GM19468 (cell line): ENCODE data around the gene PHF5A.
A peak's percentile ranks its signal among the peaks of the same experiment; 100 is the strongest.

Experiments
- ATAC-seq: cut with Tn5 transposase; IDR thresholded peaks from one replicate; pipeline ENCODE4 v1.9.1; 2021; ENCODE audit warnings: mild to moderate bottlenecking, moderate library complexity, moderate number of reproducible peaks; ENCODE audit not compliant: unreplicated experiment; ENCODE audit errors: extremely low read depth

The PHF5A gene, protein sequence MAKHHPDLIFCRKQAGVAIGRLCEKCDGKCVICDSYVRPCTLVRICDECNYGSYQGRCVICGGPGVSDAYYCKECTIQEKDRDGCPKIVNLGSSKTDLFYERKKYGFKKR

DNA sequence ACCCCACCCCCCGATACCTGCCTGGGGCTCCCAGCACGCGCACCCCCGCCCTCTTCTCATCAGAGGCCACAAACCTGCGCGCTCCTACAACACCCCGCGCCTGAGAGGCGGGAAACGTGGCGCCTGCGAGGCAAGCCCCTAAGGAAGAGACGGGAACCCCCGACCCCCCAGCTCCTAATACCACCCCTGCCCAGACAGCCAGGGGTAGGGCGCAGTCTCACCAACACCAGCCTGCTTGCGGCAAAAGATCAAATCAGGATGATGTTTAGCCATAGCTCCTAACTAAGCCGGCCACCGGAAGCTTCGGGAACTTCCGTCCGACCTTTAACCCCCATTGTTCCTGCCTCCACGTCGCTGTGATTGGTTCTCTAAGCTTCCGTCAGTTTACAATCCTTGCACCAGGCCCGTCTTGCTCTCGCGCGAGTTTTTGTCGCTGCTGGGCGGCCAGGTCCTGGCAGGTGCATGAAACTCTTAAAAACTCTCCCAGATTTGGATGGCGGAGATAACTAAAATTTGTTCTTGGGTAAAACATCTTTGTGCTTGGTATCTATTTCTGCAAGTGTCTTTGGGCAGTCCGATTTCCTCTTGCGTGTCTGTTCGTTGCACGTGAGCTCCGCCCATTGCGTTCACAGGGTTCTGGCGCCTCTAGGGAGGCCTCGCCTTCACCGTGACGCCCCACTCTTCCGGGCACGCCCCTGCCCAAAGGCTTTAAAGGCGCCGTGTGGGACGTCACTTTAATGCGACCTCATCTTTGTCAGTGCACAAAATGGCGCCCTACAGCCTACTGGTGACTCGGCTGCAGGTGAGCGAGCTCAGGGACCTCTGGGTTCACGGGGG, at the start of gene PHF5A, which contains the start of gene ACO2:
PHF5A (minus strand) TSS at position 312 of the 837 bp plus-strand sequence; CDS start at position 273, 39 bp downstream.
ACO2 (plus strand) TSS at position 737 of the 837 bp plus-strand sequence; CDS start at position 767, 30 bp downstream.
- peak; percentile 58 for ATAC-seq

DNA sequence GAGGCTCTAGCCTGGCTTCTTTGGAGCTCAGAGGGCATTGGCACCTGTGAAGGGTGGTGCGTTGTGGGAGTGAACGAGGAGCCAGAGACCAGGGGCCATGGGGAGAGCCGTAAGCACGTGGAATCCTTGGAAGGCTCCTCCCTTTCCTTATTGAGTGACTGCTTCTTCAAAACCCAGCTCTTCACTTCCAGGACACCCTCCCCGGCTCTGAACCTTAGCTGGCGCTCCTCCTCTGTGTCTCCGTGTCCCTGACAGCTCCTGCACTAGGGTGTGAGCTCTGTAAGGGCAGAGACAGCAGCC, 49.5 kb upstream of the PHF5A start:
- ATAC-seq = no peak

DNA sequence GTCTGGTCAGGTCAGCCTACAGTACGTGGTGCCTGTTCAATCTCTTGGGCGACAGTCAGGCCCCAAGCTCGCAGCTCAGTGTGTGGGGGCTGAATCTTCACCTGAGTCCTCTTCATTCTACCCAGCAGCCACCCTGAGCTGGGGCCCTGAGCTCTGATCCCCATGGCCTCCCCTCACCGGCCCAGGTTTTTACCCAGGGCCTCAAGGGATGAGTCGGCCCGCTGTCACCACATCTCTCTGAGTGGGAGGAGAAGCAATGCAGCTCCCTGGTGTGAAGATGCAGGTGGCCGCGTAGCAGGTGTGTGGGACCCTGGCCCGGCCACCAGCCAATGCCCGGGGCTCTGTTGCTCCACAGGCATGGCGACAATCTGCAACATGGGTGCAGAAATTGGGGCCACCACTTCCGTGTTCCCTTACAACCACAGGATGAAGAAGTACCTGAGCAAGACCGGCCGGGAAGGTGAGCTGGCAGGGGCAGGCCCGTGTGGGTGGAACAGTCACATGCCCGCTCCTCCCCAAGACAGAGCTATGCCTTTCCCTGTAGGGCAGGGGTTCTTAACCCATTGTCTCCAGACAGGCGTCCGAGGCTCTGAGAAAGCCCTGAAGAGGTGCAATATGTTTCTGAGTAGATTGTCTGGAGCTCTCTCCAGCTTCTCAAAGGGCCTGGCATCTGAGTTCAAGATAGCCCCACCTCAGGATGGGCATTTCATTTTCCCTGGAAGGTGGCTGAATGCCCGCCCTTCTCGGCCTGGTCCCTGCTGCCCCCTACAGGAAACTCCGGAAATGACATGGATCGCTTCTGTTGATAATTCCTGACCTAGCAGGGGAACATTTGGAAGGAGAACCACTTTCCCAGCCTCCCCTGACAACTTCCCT, 48.9 kb upstream of the PHF5A start:
- ATAC-seq = no peak

DNA sequence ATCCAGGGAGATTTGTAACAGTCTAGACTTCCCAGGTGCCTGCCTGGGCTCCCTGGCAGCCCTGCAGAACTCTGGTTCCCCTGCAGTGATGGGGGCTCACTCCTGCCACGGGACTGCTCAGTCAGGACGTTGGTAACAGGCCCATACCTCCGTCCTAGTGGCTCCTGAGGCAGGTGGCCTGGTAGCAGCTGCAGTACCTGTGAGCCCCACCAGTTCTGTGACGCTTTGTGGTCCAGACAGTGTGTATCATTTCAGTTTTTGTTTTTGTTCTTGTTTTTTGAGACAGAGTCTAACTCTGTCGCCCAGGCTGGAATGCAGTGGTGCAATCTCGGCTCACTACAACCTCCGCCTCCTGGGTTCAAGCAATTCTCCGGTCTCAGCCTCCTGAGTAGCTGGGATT, 48.0 kb upstream of the PHF5A start:
- no peak for ATAC-seq

DNA sequence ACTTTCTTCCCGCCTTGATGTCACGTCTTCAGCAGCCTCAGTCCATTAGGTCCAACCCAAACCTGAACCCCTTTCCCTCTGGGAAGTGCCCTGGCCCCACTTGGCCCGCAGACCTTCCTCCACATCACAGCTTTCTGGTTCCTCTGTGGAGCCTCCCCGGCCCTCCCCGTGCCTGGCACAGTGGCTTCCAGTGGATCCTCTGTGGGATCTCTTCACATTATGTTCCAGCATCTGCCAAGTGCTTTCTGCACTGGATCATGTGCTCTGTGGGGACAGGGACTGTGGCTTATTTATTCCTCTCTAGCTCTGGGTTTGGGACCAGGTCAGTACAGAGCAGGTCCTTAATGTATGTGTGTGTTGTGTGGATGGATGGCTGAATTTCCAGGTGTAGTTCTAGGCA, 44.9 kb upstream of the PHF5A start:
- no peak for ATAC-seq

DNA sequence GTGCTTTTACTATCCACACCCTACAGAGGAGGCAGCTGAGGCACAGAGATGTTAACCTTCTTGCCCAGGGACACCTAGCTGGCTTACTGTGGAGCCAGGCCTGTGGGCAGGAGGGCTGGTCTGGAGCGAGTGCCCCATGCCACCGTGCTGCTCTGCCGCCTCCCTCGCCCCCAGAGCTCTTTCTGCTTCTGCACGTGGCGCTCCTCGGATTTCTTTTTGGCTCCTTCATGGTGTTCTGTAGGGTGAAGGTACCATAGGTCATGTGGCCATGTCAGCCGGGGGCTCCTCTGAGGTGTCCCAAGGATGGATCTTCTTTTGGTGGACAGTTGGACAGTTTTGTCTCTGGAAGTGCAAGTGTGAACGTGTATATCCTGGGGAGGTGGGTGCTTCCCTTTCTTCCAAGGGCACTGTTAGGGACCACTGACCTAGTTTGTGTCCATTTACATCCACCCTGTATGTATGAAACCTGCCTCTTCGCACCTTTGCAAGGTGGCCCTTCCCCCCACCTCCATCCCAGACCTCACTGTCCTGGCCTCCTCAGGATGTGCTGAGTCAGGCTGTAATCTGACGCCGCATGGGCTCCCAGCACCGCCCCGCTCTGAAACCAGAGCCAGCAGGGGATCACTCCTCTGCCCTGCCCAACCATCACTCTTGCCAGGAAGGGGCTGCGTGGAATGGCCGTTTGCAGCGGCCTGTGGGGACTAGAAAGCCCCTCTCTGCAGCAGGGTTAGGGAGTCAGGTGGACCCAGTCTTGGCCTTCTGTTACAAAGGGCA, 44.1 kb upstream of the PHF5A start:
- no peak for ATAC-seq

DNA sequence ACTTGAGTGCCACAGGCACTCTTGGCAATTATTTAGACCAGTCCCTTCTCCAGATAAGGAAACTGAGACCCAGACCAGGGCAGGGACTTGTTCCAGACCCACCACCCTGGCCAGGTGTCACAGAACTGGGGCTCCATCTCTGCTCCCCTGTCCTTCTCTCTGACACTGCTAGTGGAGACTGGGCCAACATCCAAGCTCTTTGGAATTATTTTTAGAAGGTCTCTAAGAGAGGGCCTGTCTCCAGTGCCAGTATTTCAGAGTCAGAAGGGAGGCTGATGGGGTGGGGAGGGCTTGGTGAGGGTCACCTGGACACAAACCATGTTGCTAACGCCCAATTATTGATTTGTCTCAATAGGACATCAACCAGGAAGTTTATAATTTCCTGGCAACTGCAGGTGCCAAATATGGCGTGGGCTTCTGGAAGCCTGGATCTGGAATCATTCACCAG, 43.1 kb upstream of the PHF5A start:
- ATAC-seq = no peak

DNA sequence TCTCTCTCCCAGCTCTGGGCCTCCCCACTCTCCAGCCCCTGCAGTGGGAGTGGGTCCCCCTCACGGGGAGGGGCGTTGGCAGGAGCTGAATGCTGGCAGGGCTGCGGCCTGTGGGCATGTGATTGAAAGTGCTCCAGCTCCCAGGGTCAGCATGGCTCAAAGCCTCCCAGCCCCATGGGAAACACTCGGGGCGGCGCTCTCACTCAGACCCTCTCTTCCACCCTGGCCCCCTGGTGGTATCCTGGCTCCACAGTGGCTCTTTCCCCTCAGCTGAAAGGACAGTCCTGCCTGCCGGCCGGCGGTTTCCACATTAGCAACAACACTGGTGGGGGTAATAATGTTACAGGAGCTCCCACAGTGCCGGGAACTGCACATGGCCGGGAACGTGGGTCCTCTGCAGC, 40.3 kb upstream of the PHF5A start:
- ATAC-seq = no peak

DNA sequence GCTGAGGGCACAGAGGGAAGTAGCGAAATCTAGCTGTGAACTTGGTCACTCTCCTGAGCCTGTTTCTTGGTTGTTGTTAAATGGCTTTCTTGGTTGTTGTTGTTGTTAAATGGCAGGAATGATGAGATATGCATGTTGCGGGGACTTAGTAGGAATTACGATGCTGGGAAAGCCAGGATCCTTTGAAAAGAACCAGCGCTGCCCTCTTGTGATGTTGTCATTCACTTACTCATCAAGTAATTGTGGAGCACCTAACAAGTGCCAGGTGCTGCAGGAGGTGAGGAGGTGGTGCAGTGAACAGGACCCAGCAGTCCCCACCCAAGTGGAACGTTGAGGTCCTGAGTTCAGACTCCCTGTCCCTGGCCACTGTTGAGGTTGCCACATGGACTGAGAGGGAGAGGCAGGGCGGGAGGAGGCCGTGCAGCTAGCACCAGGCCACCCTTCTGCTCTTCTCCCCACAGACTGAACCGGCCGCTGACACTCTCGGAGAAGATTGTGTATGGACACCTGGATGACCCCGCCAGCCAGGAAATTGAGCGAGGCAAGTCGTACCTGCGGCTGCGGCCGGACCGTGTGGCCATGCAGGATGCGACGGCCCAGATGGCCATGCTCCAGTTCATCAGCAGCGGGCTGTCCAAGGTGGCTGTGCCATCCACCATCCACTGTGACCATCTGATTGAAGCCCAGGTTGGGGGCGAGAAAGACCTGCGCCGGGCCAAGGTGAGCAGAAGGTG, 39.0 kb upstream of the PHF5A start:
- no peak for ATAC-seq

DNA sequence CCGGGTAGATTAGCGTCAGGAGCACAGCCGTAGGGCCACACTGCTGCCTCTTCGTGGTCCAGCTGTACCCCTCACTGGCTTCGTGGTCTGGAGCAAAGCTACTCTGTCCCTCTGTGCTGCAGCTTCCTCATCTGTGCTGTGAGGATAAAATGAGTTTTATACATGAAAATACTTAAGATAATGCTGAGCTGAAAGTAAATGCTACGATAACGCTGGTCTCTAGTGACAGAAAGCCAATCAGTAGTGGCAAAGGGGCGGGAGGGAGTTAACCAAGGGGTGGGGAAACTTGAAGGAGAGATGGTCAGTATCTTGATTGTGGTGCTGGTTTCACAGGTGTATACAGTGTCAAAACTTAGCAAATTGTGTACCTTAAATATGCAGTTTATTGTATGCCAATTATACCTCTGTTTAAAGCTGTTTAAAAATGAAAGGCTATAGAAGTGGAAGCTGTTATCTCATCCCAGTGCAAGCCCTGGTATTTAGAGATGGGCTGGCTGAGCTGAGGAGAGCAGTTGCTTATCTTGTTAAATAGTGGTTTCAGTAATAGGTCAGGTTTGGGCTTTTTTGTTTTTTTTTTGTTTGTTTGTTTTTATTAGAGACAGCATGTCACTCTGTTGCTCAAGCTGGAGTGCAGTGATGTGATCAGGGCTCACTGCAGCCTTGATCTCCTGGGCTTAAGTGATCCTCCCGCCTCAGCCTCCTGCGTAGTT, 37.2 kb upstream of the PHF5A start:
- no peak for ATAC-seq

DNA sequence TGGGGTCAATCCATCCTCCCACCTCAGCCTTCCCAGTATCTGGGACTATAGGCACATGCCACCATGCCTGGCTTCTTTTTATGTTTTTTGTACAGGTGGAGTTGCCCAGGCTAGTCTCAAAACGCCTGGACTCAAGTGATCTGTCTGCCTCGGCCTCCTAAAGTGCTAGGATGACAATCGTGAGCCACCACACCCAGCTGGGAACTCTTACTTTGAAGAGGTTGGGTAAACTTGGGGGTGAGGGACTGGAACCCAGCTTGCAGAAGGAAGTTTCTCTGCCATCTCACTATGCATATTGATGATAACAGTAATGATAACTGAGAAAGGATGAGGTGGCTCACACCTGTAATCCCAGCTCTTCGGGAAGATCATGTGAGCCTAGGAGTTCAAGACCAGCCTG, 36.3 kb upstream of the PHF5A start:
- ATAC-seq = no peak

DNA sequence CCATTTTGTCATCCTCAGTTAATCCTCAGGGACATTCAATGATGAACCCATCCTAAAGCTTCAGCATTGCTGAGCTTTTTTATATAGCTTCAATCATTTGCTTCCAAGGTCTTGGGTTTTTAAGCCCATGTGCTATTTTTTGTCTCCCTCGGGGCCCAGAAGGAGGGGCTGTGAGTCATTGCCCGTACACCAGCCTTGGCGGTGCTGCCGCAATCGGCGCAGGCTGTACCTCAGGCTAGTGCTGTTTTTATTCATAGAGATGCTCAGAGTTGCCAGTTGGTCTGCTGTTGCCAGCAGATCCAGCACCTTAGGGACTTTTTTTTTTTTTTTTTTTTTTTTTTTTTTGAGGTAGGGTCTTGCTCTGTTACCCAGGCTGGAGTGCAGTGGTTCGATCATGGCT, 35.9 kb upstream of the PHF5A start:
- ATAC-seq = no peak

DNA sequence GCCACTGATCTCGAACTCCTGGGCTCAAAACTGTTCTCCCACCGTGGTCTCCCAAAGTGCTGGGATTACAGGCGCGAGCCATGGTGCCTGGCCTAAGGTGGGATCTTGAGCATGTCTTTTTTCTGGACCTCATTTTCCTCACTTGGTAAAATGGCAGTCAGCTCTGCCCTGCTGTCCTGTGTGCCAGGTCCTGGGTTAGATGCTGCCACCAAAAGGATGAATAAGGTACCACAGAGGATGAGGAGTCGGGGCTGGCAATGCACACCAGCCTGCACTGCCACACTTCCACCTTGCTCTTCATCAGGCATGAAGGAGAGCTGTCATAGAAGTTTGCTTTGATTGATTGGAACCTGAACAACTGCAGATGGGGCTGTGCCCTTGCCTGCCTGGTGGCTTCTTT, 32.7 kb upstream of the PHF5A start:
- ATAC-seq = no peak

DNA sequence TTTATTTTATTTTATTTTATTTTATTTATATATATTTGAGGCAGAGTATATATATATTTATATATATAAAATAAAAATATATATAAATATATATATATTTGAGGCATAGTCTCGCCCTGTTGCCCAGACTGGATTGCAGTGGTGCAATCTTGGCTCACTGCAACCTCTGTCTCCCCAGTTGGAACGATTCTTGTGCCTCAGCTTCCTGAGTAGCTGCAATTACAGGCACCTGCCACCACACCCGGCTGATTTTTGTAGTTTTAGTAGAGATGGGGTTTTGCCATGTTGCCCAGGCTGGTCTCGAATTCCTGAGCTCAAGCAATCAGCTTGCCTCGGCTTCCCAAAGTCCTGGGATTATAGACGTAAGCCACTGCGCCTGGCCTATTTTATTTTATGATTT, 31.8 kb upstream of the PHF5A start:
- no peak for ATAC-seq

DNA sequence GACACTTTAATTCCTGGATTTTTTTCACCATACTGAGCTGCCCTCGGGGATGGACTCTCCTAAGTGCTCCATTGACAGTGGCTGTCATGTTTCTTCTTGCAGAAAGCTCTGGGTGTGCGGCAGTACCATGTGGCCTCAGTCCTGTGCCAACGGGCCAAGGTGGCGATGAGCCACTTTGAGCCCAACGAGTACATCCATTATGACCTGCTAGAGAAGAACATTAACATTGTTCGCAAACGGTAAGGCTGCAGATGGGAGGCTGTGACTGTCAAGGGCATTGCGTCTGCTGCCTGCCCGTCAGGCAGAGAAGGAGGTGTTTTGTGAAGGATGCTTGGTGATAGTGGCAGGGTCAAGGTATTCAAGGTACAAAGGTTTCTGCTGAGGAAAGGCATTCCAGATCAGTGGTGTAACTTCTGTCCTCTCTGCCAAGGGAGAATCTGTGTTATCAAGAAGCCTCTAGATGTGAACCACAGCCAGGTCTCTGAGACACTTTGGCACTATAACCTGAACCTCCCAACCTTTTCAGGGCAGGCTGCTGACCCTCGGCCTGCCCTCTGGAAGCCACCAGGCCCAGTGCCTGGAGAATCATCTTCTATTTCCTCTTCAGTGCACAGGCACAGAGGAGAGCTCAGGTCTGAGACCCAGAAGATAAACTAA, 31.3 kb upstream of the PHF5A start:
- no peak for ATAC-seq

DNA sequence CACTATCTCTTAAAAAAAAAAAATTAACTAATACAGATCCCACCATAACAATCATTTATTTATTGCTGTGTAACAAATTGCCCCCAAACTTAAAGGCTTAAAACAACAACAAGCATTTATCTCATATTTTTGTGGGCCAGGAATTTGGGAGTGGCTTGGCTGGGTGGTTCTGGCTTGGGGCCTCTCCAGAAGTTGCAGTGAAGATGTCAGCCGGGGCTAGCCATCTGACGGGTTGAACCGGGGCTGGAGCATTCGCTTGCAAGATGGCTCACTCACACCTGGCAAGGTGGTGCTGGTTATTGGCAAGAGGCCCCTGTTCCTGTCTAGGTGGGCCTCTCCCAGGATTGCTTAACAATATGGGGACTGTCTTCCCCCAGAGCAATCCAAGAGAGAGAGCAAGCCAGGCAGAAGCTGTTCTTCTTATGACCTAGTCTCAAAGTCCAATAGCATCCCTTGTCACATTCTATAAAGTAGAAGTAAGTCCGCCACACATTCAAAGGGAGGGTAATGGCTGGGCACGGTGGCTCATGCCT, 29.9 kb upstream of the PHF5A start:
- no peak for ATAC-seq

DNA sequence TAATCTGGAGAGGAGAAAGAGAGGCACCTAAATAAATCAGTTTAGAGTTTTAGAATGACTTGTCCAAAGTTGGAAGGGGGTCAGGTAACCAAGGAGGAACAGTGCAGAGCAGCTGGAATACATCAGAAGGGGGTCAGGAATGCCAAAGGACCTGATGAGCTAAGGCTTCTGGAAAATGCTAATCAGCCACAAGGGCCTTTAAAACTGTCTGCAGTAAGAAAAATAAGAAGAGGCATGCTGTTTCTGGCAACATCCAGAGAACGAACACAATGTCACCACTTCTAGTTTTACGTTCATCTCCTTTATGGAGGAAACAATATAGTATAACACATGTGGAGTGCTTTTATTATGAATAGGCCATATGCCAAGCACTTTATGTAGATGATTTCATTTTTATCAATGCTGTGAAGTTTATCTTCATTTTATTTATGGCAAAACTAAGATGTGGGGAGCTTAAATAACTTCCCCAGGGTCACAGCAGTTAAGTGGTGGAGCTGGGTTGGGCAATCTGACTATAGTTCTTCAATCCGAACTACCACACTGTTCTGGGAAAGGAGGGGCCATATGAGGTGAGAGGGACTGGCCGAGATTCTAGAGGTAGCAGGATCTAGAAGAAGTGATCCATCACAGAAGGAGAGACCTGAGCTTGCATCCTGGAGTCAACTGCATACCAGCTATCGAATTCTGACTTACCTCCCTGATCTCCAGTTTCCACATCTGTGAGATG, 23.0 kb upstream of the PHF5A start:
- no peak for ATAC-seq
